HG02759 (cell line): ENCODE results near the gene OR52E8.
A peak's percentile ranks its signal among the peaks of the same experiment; 100 is the strongest.

Experiments used
- ATAC-seq: cut with Tn5 transposase; IDR thresholded peaks from one replicate; pipeline ENCODE4 v1.9.1; 2021; ENCODE audit warnings: mild to moderate bottlenecking, moderate library complexity; ENCODE audit not compliant: unreplicated experiment

The OR52E8 gene

GRCh38 chr11:5808500-5809121 lies 48.9 kb downstream of the OR52E8 start, which contains the start of gene OR52N2:
Gene OR52N2 (plus strand): TSS chr11:5808924. CDS start chr11:5820336, 11,412 bp downstream.
- ATAC-seq = peak; percentile 94

- no peak for ATAC-seq
Observed at GRCh38 chr11:5807580-5807979, 49.9 kb downstream of the OR52E8 start.
